GM23338 (cell line): Measurements from ENCODE around the gene JAG2. TPM values are rescaled to one million over a fixed set of nuclear protein-coding genes. Genes with fewer than 3 reads are reported as not detected.

Experiments
- ATAC-seq: fragments of 200-7000 bp; cut with Tn5 transposase; 3 replicates; pipeline ENCODE4 v1.9.1; 2020
- DNase-seq: peaks from one replicate; pipeline ENCODE4 v3.0.0-alpha.2; 2015; ENCODE audit warnings: low spot score
- H2AFZ ChIP-seq: fragments of 200-600 bp; sonication (generic); 2 replicates; pipeline ENCODE4 v1.8.0; 2016; ENCODE audit warnings: antibody characterized with exemption, mild to moderate bottlenecking, moderate library complexity
- H3F3A ChIP-seq: fragments of 200-600 bp; sonication (generic); replicated peaks from 2 replicates; pipeline ENCODE4 v1.8.0; 2017; ENCODE audit warnings: antibody characterized with exemption, mixed run types, low read depth
- H3K27ac ChIP-seq: fragments of 200-600 bp; sonication (generic); 2 replicates; pipeline ENCODE4 v1.6.1; 2016; ENCODE audit warnings: low read depth
- H3K27me3 ChIP-seq: fragments of 200-600 bp; sonication (generic); 2 replicates; pipeline ENCODE4 v1.8.0; 2016; ENCODE audit warnings: mild to moderate bottlenecking, mixed run types, moderate library complexity; ENCODE audit not compliant: insufficient read depth
- H3K36me3 ChIP-seq: fragments of 200-600 bp; sonication (generic); 2 replicates; pipeline ENCODE4 v1.8.0; 2016; ENCODE audit warnings: mild to moderate bottlenecking; ENCODE audit not compliant: insufficient read depth
- H3K4me1 ChIP-seq: fragments of 200-600 bp; sonication (generic); 2 replicates; pipeline ENCODE4 v1.8.0; 2016; ENCODE audit warnings: mild to moderate bottlenecking, moderate library complexity; ENCODE audit not compliant: insufficient read depth
- H3K4me2 ChIP-seq: fragments of 200-600 bp; sonication (generic); 2 replicates; pipeline ENCODE4 v1.7.1; 2017; ENCODE audit warnings: mixed run types
- H3K4me3 ChIP-seq: fragments of 200-600 bp; sonication (generic); 2 replicates; pipeline ENCODE4 v1.6.1; 2016; ENCODE audit warnings: mixed run types
- H3K79me2 ChIP-seq: fragments of 200-600 bp; sonication (generic); replicated peaks from 2 replicates; pipeline ENCODE4 v1.8.0; 2017; ENCODE audit warnings: mild to moderate bottlenecking; ENCODE audit not compliant: insufficient read depth
- H3K9me2 ChIP-seq: fragments of 200-600 bp; sonication (generic); 2 replicates; pipeline ENCODE4 v1.8.0; 2017; ENCODE audit not compliant: insufficient read depth
- H4K20me1 ChIP-seq: fragments of 200-600 bp; sonication (generic); replicated peaks from 2 replicates; pipeline ENCODE4 v1.8.0; 2017; ENCODE audit warnings: mild to moderate bottlenecking; ENCODE audit not compliant: insufficient read depth
- H3K27ac Mint-ChIP-seq: 2 replicates; pipeline ENCODE4 v1.8.0; 2020; ENCODE audit warnings: inconsistent platforms, mild to moderate bottlenecking, moderate library complexity, mixed read lengths
- H3K27me3 Mint-ChIP-seq: 3 replicates; pipeline ENCODE4 v1.8.0; 2022; ENCODE audit warnings: low read depth, mild to moderate bottlenecking, moderate library complexity, mixed read lengths, inconsistent platforms; ENCODE audit not compliant: insufficient read depth, poor library complexity
- H3K36me3 Mint-ChIP-seq: 3 replicates; pipeline ENCODE4 v1.8.0; 2021; ENCODE audit warnings: low read depth, mild to moderate bottlenecking, inconsistent platforms, moderate library complexity, mixed read lengths
- H3K4me1 Mint-ChIP-seq: 3 replicates; pipeline ENCODE4 v1.8.0; 2020; ENCODE audit warnings: mild to moderate bottlenecking, inconsistent platforms, mixed read lengths
- H3K4me3 Mint-ChIP-seq: 3 replicates; pipeline ENCODE4 v1.8.0; 2021; ENCODE audit warnings: moderate library complexity, mild to moderate bottlenecking, inconsistent platforms, mixed read lengths
- H3K9me3 Mint-ChIP-seq: 3 replicates; pipeline ENCODE4 v1.8.0; 2020; ENCODE audit warnings: moderate library complexity, mild to moderate bottlenecking, inconsistent platforms, mixed read lengths
- CREB1 ChIP-seq: fragments of 250-450 bp; sonication (Bioruptor Pico); IDR thresholded peaks from 2 replicates; pipeline ENCODE4 v1.5.0; 2020; ENCODE audit warnings: low read depth, mild to moderate bottlenecking, moderate library complexity
- CTCF ChIP-seq, 2 experiments: fragments of 200-600 bp in 1 of 2; sonication (generic) in 1 of 2; conservative IDR thresholded peaks; 2 replicates each; pipeline versions ENCODE4 v1.5.1 to v1.6.1; 2016 to 2017; ENCODE audit warnings: antibody characterized with exemption in 2 of 2, low read depth in 2 of 2, mild to moderate bottlenecking in 2 of 2, moderate library complexity in 1 of 2
- EZH2 ChIP-seq: fragments of 200-600 bp; sonication (generic); IDR thresholded peaks from one replicate; pipeline ENCODE4 v1.8.0; 2017; ENCODE audit warnings: antibody characterized with exemption, mild to moderate bottlenecking, low read depth; ENCODE audit not compliant: unreplicated experiment
- EZH2phosphoT487 ChIP-seq: fragments of 200-600 bp; sonication (generic); IDR thresholded peaks from one replicate; pipeline ENCODE4 v1.8.1; 2018; ENCODE audit warnings: antibody characterized with exemption; ENCODE audit not compliant: unreplicated experiment
- JUNB ChIP-seq: IDR thresholded peaks from one replicate; pipeline ENCODE4 v1.6.1; 2016; ENCODE audit warnings: antibody characterized with exemption; ENCODE audit not compliant: unreplicated experiment
- NANOG ChIP-seq: IDR thresholded peaks from 2 replicates; pipeline ENCODE4 v1.6.1; 2016; ENCODE audit warnings: antibody characterized with exemption, borderline replicate concordance
- STAT1 ChIP-seq: IDR thresholded peaks from one replicate; pipeline ENCODE4 v1.6.1; 2016; ENCODE audit warnings: antibody characterized with exemption; ENCODE audit not compliant: unreplicated experiment
- ZNF331 ChIP-seq: fragments of 250-450 bp; sonication (Bioruptor Pico); IDR thresholded peaks from 2 replicates; pipeline ENCODE4 v1.5.0; 2020; ENCODE audit warnings: low read depth, mild to moderate bottlenecking, moderate library complexity
- ZNF462 ChIP-seq: fragments of 250-450 bp; sonication (Bioruptor Pico); IDR thresholded peaks from 2 replicates; pipeline ENCODE4 v1.5.0; 2020; ENCODE audit warnings: mild to moderate bottlenecking, moderate library complexity
- polyA plus RNA-seq: library from polyadenylated mRNA; unstranded; fragments of >200 nt; fragmentation: Nextera tagmentation; extraction: Ambion mirVana; gene quantifications from 2 replicates; pipeline ENCODE4 v1.2.1, GENCODE V29; 2016
- total RNA-seq: library from RNA; depleted of rRNA; stranded (reverse); fragments of >200 nt; shearing (Covaris generic); gene quantifications from 2 replicates; pipeline ENCODE4 v1.2.3, GENCODE V29; 2014

JAG2 gene
- total and polyA plus RNA-seq, 2 experiments from 2014 or later, result 1.9 to 10.3 TPM

GRCh38 chr14:105195051-105195450, 26.5 kb upstream of the JAG2 start:
- Histone ChIP-seq H3K4me1 (no peaks in the 10 kb centered on the region; the same call in 1 of the 2 replicates), H3K79me2 (no peaks in the 10 kb centered on the region), H2AFZ (no peak overlapping the region), H3K4me2 (no peak overlapping the region), H3F3A (no peaks in the 10 kb centered on the region), H3K9me2 (no peaks in the 10 kb centered on the region), H3K4me3 (no peak overlapping the region), H3K36me3 (no peaks in the 10 kb centered on the region), H3K27me3 (peaks cover 14% of the 10 kb centered on the region; the same call in 1 of the 2 replicates), H3K27ac (no peak overlapping the region), H4K20me1 (no peaks in the 10 kb centered on the region)
- no peak for TF ChIP-seq ZNF462 (CRISPR knock-in tag)
- no peak for TF ChIP-seq NANOG
- TF ChIP-seq EZH2, result no peak
- no peak for TF ChIP-seq ZNF331 (CRISPR knock-in tag)
- TF ChIP-seq STAT1, result no peak
- no peak for TF ChIP-seq JUNB
- no peak for TF ChIP-seq CTCF (conservative IDR thresholded peaks at IDR 0.05; ENCODE audit: low read depth in 2 of 2)
- no peak for TF ChIP-seq CREB1
- TF ChIP-seq EZH2phosphoT487, result no peak
- Mint-ChIP-seq H3K27me3 (peaks cover 31% of the 10 kb centered on the region), H3K4me3 (no peak overlapping the region), H3K9me3 (no peaks in the 10 kb centered on the region), H3K36me3 (no peaks in the 10 kb centered on the region), H3K27ac (no peak overlapping the region), H3K4me1 (peaks cover 14% of the 10 kb centered on the region; the same call in 2 of the 3 replicates)
- ATAC-seq (no peak), DNase-seq (no peak)
